SK-N-SH (cell line): ENCODE data around the gene FRMD4B. TPM values are rescaled to one million over a fixed set of nuclear protein-coding genes. Genes with fewer than 3 reads are reported as not detected.

Source experiments
- CTCF ChIA-PET: fragments of 300-600, 350-600 bp; formaldehyde crosslinking; extraction: SDS; loops from one replicate; lab custom pipeline; 2021; lab: Yijun Ruan, JAX
- POLR2A ChIA-PET: fragments of 350-600 bp; sonication (Branson Sonifier 250); formaldehyde crosslinking; extraction: SDS; loops from one replicate; lab custom pipeline; 2020; ENCODE audit warnings: antibody characterized with exemption, inconsistent platforms; lab: Yijun Ruan, JAX
- DNase-seq: peaks from one replicate; pipeline ENCODE4 v3.0.0; 2012
- H2AFZ ChIP-seq: fragments of 200-600 bp; sonication (generic); 2 replicates; pipeline ENCODE4 v1.8.1; 2016; ENCODE audit warnings: antibody characterized with exemption, mild to moderate bottlenecking, low read depth
- H3F3A ChIP-seq: fragments of 200-600 bp; sonication (generic); replicated peaks from 2 replicates; pipeline ENCODE3; 2016; ENCODE audit warnings: antibody characterized with exemption, mild to moderate bottlenecking; ENCODE audit not compliant: insufficient read depth
- H3K27ac ChIP-seq, 2 experiments: fragments of 200-500 bp in 1 of 2; fragments of 200-600 bp in 1 of 2; sonication (Bioruptor generic) in 1 of 2; sonication (generic), shearing (Covaris generic) in 1 of 2; 2 replicates each; pipeline versions ENCODE4 v1.5.1 to v1.6.1; 2014 to 2016; ENCODE audit warnings: low read depth in 2 of 2, inconsistent platforms in 1 of 2, low read length in 1 of 2, mild to moderate bottlenecking in 1 of 2, mixed read lengths in 1 of 2
- H3K27me3 ChIP-seq: fragments of 200-600 bp; sonication (generic), shearing (Covaris generic); 2 replicates; pipeline ENCODE4 v1.6.1; 2016; ENCODE audit warnings: mixed run types; ENCODE audit not compliant: insufficient read depth
- H3K36me3 ChIP-seq, 2 experiments: fragments of 200-500 bp in 1 of 2; fragments of 200-600 bp in 1 of 2; sonication (Bioruptor generic) in 1 of 2; sonication (generic) in 1 of 2; replicated peaks in 1 of 2; 2 replicates each; pipeline versions ENCODE3 to v1.5.1; 2014 to 2016; ENCODE audit warnings: low read length in 1 of 2, mild to moderate bottlenecking in 1 of 2; ENCODE audit not compliant: insufficient read depth in 2 of 2, control insufficient read depth in 1 of 2
- H3K4me1 ChIP-seq, 2 experiments: fragments of 200-500 bp in 1 of 2; fragments of 200-600 bp in 1 of 2; sonication (Bioruptor generic) in 1 of 2; sonication (generic), shearing (Covaris generic) in 1 of 2; 2 replicates each; pipeline versions ENCODE4 v1.5.1 to v1.6.1; 2014 to 2016; ENCODE audit warnings: low read depth in 1 of 2, low read length in 1 of 2, mixed run types in 1 of 2; ENCODE audit not compliant: insufficient read depth in 2 of 2, control insufficient read depth in 1 of 2
- H3K4me2 ChIP-seq: fragments of 200-600 bp; sonication (generic), shearing (Covaris generic); 2 replicates; pipeline ENCODE4 v1.6.1; 2017; ENCODE audit warnings: mixed run types
- H3K4me3 ChIP-seq, 2 experiments: fragments of 200-500 bp in 1 of 2; fragments of 200-600 bp in 1 of 2; sonication (Bioruptor generic) in 1 of 2; sonication (generic), shearing (Covaris generic) in 1 of 2; 2 replicates each; pipeline versions ENCODE4 v1.5.1 to v1.8.1; 2014 to 2016; ENCODE audit warnings: low read depth in 2 of 2, inconsistent platforms in 1 of 2, low read length in 1 of 2, mild to moderate bottlenecking in 1 of 2, mixed read lengths in 1 of 2, moderate library complexity in 1 of 2
- H3K79me2 ChIP-seq: fragments of 200-600 bp; sonication (generic); 2 replicates; pipeline ENCODE4 v1.8.1; 2017; ENCODE audit warnings: mild to moderate bottlenecking; ENCODE audit not compliant: insufficient read depth
- H3K9ac ChIP-seq: fragments of 200-600 bp; sonication (generic); 2 replicates; pipeline ENCODE4 v1.6.1; 2017; ENCODE audit warnings: mixed run types
- H3K9me2 ChIP-seq: fragments of 200-600 bp; sonication (generic); 2 replicates; pipeline ENCODE4 v1.6.1; 2017; ENCODE audit warnings: mixed run types
- H3K9me3 ChIP-seq: fragments of 200-600 bp; sonication (generic); 2 replicates; pipeline ENCODE4 v1.6.1; 2017; ENCODE audit warnings: mixed run types, mild to moderate bottlenecking, moderate library complexity
- H4K20me1 ChIP-seq: fragments of 200-600 bp; sonication (generic); 2 replicates; pipeline ENCODE4 v1.6.1; 2017; ENCODE audit warnings: mild to moderate bottlenecking, mixed run types; ENCODE audit not compliant: insufficient read depth
- CHD2 ChIP-seq: fragments of 150-350 bp; IDR thresholded peaks from 2 replicates; pipeline ENCODE4 v1.6.1; 2018; ENCODE audit warnings: low read length; ENCODE audit not compliant: partially characterized antibody
- EZH2phosphoT487 ChIP-seq: fragments of 200-600 bp; sonication (generic); IDR thresholded peaks from 2 replicates; pipeline ENCODE4 v1.6.1; 2017; ENCODE audit warnings: low read depth, mixed run types, mild to moderate bottlenecking, antibody characterized with exemption, moderate library complexity, borderline replicate concordance
- FOXJ3 ChIP-seq: sonication (generic); formaldehyde crosslinking; IDR thresholded peaks from 2 replicates; pipeline ENCODE4 v1.5.1; 2020; ENCODE audit warnings: mild to moderate bottlenecking, missing genetic modification reagents
- GABPA ChIP-seq: IDR thresholded peaks from 2 replicates; pipeline ENCODE4 v1.4.0; 2012; ENCODE audit warnings: low read depth, mild to moderate bottlenecking
- MEF2A ChIP-seq: IDR thresholded peaks from 2 replicates; pipeline ENCODE4 v1.4.0; 2012; ENCODE audit warnings: low read depth, borderline replicate concordance
- MXI1 ChIP-seq: IDR thresholded peaks from 2 replicates; pipeline ENCODE4 v1.6.1; 2012; ENCODE audit warnings: mild to moderate bottlenecking, low read depth, low read length, improper control_type of control experiment
- NFIC ChIP-seq: IDR thresholded peaks from 2 replicates; pipeline ENCODE4 v1.4.0; 2012; ENCODE audit warnings: borderline replicate concordance
- NRF1 ChIP-seq: IDR thresholded peaks from 2 replicates; pipeline ENCODE4 v1.6.1; 2012; ENCODE audit warnings: low read depth, mild to moderate bottlenecking, low read length
- POLR2AphosphoS5 ChIP-seq: IDR thresholded peaks from 2 replicates; pipeline ENCODE4 v1.6.1; 2012; ENCODE audit warnings: low read depth, low read length
- RAD21 ChIP-seq: IDR thresholded peaks from 2 replicates; pipeline ENCODE4 v1.6.1; 2012; ENCODE audit warnings: mild to moderate bottlenecking, low read length
- RCOR1 ChIP-seq: fragments of 150-350 bp; IDR thresholded peaks from 2 replicates; pipeline ENCODE4 v1.6.1; 2017; ENCODE audit warnings: antibody characterized with exemption, low read length
- REST ChIP-seq: IDR thresholded peaks from 2 replicates; pipeline ENCODE4 v1.6.1; 2012; ENCODE audit warnings: mild to moderate bottlenecking, low read depth, low read length, moderate library complexity
- TAF1 ChIP-seq: IDR thresholded peaks from 2 replicates; pipeline ENCODE4 v1.6.1; 2012; ENCODE audit warnings: low read depth, mild to moderate bottlenecking, low read length, moderate library complexity, borderline replicate concordance
- TCF12 ChIP-seq: IDR thresholded peaks from 2 replicates; pipeline ENCODE4 v1.4.0; 2012
- TEAD4 ChIP-seq: IDR thresholded peaks from 2 replicates; pipeline ENCODE4 v1.4.0; 2012; ENCODE audit warnings: mild to moderate bottlenecking, borderline replicate concordance; ENCODE audit not compliant: insufficient read depth
- USF2 ChIP-seq: fragments of 150-350 bp; IDR thresholded peaks from 2 replicates; pipeline ENCODE4 v1.6.1; 2017; ENCODE audit warnings: antibody characterized with exemption, low read length, low read depth, borderline replicate concordance
- WGBS: methylation state at CpG from one replicate; pipeline ENCODE4 v1.1.6; 2017; ENCODE audit warnings: low lambda C conversion rate; 5-methylcytosine and 5-hydroxymethylcytosine counted together
- polyA plus RNA-seq, 3 experiments: library from polyadenylated mRNA; depleted of rRNA; stranded (reverse); fragments of >200 nt; gene quantifications; 2 replicates each; pipeline ENCODE4 v1.2.3, GENCODE V29; 2012
- TF ChIP-seq, protein P1 (sequence below): IDR thresholded peaks from 2 replicates; pipeline ENCODE4 v1.4.0; 2012; ENCODE audit warnings: low read depth, borderline replicate concordance
- TF ChIP-seq, protein P2 (sequence below): IDR thresholded peaks from 2 replicates; pipeline ENCODE4 v1.4.0; 2012; ENCODE audit warnings: low read depth, borderline replicate concordance
- TF ChIP-seq, protein P3 (sequence below): IDR thresholded peaks from 2 replicates; pipeline ENCODE4; 2012
- TF ChIP-seq, protein P4 (sequence below): fragments of 200-600 bp; sonication (generic); IDR thresholded peaks from 2 replicates; pipeline ENCODE4 v1.6.1; 2017; ENCODE audit warnings: antibody characterized with exemption, mild to moderate bottlenecking, moderate library complexity

Gene FRMD4B
- polyA plus RNA-seq, 1 of the 3 experiments (the other 2 are of a cell fraction), result 0.53 TPM

DNA sequence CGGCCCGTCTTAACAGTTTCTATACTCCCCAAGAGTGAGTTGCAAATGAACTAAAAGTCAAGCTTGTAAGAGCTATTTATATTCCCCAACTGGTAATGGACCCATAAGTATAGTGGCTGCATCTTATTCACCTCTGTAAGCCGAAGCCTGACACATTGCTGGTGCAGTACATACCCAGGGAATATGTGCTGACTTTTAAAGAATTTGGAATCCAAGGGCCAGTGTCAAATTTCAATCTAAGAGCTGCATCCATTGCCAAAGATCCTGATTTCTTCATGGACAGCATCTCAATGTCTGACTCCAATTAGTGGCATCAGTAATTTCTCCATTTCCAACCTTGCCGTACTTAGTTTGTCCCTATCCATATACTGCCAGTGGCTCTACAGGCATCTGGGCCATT is 42.0 kb downstream of the FRMD4B start:
- no peaks in the 10 kb centered on the region for H3K9me3 ChIP-seq
- DNase-seq, result no peak
- H3K9ac ChIP-seq, result no peak overlapping the region
- WGBS, result 69% methylated on average over 4 of the region's 4 CpGs
- POLR2A ChIA-PET, result no interaction called here
- no peaks in the 10 kb centered on the region for H3K9me2 ChIP-seq
- H3K36me3 ChIP-seq, result no peaks in the 10 kb centered on the region
- H4K20me1 ChIP-seq, result no peaks in the 10 kb centered on the region
- H3K4me1 ChIP-seq, result peaks cover 0 to 2% of the 10 kb centered on the region in 2 experiments; a peak in 1 of 4 replicates
- H3K27ac ChIP-seq, result no peak overlapping the region
- no peak for TF ChIP-seq GABPA
- TF ChIP-seq RAD21, result no peak
- TF ChIP-seq, protein P1, sequence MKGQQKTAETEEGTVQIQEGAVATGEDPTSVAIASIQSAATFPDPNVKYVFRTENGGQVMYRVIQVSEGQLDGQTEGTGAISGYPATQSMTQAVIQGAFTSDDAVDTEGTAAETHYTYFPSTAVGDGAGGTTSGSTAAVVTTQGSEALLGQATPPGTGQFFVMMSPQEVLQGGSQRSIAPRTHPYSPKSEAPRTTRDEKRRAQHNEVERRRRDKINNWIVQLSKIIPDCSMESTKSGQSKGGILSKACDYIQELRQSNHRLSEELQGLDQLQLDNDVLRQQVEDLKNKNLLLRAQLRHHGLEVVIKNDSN, result no peak
- TF ChIP-seq RCOR1, result no peak
- no peak for TF ChIP-seq TEAD4
- no peak for TF ChIP-seq USF2
- TF ChIP-seq CHD2, result no peak
- TF ChIP-seq, protein P2, sequence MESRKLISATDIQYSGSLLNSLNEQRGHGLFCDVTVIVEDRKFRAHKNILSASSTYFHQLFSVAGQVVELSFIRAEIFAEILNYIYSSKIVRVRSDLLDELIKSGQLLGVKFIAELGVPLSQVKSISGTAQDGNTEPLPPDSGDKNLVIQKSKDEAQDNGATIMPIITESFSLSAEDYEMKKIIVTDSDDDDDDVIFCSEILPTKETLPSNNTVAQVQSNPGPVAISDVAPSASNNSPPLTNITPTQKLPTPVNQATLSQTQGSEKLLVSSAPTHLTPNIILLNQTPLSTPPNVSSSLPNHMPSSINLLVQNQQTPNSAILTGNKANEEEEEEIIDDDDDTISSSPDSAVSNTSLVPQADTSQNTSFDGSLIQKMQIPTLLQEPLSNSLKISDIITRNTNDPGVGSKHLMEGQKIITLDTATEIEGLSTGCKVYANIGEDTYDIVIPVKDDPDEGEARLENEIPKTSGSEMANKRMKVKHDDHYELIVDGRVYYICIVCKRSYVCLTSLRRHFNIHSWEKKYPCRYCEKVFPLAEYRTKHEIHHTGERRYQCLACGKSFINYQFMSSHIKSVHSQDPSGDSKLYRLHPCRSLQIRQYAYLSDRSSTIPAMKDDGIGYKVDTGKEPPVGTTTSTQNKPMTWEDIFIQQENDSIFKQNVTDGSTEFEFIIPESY, result no peak
- TF ChIP-seq EZH2phosphoT487, result no peak
- no peak for TF ChIP-seq FOXJ3 (CRISPR knock-in tag)
- no peak for TF ChIP-seq NFIC
- TF ChIP-seq, protein P3, sequence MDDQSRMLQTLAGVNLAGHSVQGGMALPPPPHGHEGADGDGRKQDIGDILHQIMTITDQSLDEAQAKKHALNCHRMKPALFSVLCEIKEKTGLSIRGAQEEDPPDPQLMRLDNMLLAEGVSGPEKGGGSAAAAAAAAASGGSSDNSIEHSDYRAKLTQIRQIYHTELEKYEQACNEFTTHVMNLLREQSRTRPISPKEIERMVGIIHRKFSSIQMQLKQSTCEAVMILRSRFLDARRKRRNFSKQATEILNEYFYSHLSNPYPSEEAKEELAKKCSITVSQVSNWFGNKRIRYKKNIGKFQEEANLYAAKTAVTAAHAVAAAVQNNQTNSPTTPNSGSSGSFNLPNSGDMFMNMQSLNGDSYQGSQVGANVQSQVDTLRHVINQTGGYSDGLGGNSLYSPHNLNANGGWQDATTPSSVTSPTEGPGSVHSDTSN, result no peak
- TF ChIP-seq REST, result no peak
- no peak for TF ChIP-seq NRF1
- TF ChIP-seq POLR2AphosphoS5, result no peak
- no peak for TF ChIP-seq TAF1
- no peak for TF ChIP-seq MXI1
- TF ChIP-seq, protein P4, sequence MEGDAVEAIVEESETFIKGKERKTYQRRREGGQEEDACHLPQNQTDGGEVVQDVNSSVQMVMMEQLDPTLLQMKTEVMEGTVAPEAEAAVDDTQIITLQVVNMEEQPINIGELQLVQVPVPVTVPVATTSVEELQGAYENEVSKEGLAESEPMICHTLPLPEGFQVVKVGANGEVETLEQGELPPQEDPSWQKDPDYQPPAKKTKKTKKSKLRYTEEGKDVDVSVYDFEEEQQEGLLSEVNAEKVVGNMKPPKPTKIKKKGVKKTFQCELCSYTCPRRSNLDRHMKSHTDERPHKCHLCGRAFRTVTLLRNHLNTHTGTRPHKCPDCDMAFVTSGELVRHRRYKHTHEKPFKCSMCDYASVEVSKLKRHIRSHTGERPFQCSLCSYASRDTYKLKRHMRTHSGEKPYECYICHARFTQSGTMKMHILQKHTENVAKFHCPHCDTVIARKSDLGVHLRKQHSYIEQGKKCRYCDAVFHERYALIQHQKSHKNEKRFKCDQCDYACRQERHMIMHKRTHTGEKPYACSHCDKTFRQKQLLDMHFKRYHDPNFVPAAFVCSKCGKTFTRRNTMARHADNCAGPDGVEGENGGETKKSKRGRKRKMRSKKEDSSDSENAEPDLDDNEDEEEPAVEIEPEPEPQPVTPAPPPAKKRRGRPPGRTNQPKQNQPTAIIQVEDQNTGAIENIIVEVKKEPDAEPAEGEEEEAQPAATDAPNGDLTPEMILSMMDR, result no peak
- TF ChIP-seq MEF2A, result no peak
- TF ChIP-seq TCF12, result no peak
- H2AFZ ChIP-seq, result no peak overlapping the region
- no peaks in the 10 kb centered on the region for H3K27me3 ChIP-seq
- no peak overlapping the region for H3K4me3 ChIP-seq
- H3K79me2 ChIP-seq, result no peaks in the 10 kb centered on the region
- H3K4me2 ChIP-seq, result no peak overlapping the region
- CTCF ChIA-PET, result interaction anchor here (1.1 to 1.6 kb wide), 3 partner anchors 18 to 44 kb away, joined by 3 to 4 read pairs (median 3); no protein-coding TSS in a partner anchor
- H3F3A ChIP-seq, result no peaks in the 10 kb centered on the region
